ENCODE data around the gene SERPINB1.
"Not testable (repeated sequence)": the region's sequence is repeated elsewhere in the genome, so short reads cannot be mapped to it uniquely, and the experiment has no call there.

Gene SERPINB1

GRCh38 chr6:2865694-2866151 lies 24.1 kb upstream of the SERPINB1 start:
- DNase-seq, result no peak

DNA sequence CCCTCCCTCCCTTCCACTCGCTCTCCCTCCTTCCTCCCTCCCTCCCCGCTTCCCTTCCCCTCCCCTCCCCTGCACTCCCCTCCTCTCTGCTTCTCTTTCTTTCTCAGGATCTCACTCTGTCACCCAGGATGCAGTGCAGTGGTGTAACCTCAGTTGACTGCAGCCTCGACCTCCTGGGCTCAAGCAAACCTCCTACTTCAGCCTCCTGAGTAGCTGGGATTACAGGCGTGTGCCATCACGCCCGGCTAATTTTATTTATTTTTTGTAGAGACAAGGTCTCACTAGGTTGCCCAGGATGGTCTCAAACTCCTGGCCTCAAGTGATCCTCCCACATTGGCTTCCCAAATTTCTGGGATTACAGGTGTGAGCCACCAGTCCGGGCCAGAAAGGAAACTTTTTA lies 23.6 kb upstream of the SERPINB1 start:
- DNase-seq, result no peak

DNA sequence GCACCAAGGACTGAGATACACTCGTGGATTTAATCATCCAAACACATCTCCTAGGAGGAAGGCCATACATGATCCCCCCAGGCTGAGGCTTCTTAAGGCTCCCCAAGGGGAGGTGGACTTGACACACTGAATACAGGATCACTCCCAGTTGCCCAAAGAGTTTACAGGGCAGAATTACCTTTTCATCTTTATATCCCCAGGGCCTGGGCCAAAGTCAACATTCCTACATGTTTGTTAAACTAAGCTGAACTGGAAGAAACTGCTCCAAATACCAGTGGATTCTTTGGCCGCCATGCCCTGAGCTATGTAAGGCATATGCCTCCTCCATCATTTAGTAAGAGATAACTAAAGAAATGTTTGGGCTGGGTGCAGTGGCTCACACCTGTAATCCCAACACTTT lies 22.2 kb upstream of the SERPINB1 start:
- no peak for DNase-seq

GRCh38 chr6:2862712-2863181 lies 21.1 kb upstream of the SERPINB1 start:
- no peak for DNase-seq

DNA sequence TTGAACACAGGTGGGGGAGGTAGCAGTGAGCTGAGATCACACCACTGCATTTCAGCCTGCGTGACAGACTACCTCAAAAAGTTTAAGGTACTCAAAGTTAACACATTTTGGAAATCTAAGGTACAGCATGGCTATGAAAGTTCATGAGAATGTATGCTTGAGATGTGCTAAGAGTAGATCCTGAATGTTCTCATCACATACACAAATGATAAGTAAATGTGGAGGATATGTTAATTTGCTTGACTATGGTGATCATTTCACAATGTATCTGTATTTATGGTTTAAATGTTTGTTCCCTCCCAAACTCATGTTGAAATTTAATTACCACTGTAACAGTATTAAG lies 20.1 kb upstream of the SERPINB1 start:
- DNase-seq, result no peak

- no peak for DNase-seq
Measured at GRCh38 chr6:2861060-2861821, 19.6 kb upstream of the SERPINB1 start.

DNA sequence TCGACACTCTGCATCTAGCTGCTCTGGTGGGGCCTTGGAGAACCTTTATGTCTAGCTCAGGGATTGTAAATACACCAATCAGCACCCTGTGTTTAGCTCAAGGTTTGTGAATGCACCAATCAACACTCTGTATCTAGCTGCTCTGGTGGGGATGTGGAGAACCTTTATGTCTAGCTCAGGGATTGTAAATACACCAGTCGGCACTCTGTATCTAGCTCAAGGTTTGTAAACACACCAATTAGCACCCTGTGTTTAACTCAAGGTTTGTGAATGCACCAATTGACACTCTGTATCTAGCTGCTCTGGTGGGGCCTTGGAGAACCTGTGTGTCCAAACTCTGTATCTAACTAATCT lies 19.0 kb upstream of the SERPINB1 start:
- not testable (repeated sequence) for DNase-seq

GRCh38 chr6:2859798-2860705 lies 18.4 kb upstream of the SERPINB1 start:
- not testable (repeated sequence) for DNase-seq

DNA sequence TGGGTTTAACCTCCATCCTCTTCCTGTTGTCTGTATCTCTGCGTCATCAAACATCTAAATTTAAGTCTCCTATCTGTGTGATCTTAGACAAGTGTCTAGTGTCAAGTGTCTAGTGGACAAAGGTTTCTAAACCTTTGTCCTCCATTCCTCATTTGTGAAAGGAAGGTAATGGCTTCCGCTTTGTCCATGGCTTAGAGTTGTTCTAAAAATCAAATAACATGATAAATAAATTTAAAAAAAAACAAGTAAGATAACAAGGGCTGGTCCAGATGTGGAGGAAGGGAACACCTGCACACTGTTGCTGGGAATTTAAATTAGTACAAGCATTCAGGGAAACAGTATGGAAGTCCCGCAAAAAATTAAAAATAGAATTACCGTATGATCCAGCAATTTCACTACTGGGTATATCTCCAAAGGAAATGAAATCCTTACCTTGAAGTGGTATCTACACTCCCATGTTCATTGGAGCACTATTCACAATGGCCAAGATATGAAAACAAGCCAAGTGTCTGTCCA lies 17.6 kb upstream of the SERPINB1 start:
- no peak for DNase-seq

DNA sequence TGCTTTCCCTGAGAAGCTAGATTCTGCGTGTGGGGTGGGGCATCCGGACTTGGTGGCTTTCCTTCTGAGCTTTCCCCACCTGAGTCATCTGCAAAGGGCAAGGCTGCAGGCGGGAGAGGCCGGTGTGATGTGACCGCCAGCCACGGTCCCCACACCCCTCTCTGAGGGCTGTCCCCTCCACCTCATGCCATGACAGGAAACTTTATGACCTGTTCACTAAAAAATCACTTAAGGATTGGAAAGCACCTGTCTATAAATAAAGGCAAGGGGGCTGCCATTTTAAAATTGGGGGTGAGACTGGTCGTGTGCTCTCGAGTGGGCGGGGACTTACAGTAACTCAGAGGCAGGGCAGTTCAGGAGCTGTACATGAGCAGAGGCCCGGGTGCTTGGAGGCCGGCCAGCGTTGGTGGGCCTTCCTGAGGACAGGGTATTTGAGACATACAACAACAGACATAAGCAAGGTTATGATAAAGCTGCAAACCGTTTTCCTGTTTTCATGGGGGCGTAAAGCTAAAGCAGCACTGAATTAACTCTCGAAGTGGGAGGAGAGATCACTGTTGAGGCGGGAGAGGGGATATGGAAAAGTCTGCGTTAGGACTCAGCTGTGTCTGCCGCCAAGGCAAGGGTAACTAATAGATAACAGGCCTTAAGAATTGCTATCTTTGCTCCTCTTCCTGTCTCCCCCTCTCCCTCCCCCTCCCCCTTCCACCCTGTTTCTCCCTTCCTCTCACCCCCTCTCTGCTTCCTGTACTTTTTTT lies 16.1 kb upstream of the SERPINB1 start:
- no peak for DNase-seq

GRCh38 chr6:2857185-2857579 lies 15.5 kb upstream of the SERPINB1 start:
- DNase-seq, result no peak

- DNase-seq, result no peak
Measured at GRCh38 chr6:2855061-2855519, 13.4 kb upstream of the SERPINB1 start.

- DNase-seq, result no peak
Measured at GRCh38 chr6:2854396-2854982, 12.8 kb upstream of the SERPINB1 start.

GRCh38 chr6:2853769-2854395 lies 12.2 kb upstream of the SERPINB1 start:
- no peak for DNase-seq

- not testable (repeated sequence) for DNase-seq
Measured at GRCh38 chr6:2853378-2853768, 11.7 kb upstream of the SERPINB1 start.

DNA sequence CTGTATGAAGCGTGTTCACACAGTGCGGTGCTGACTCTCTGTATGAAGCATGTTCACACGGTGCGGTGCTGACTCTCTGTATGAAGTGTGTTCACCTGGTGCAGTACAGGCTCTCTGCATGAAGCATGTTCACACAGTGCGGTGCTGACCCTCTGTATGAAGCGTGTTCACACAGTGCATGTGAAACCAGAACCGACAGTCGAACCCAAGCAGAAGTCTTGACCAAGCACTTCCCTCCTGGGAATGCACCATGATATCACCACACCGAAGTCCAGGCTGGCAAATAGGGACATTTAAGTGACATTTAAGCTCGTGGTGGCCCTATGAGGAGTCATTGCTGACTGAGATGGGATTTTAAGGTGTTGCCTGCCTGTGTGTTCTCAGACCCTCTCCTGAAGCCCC lies 11.3 kb upstream of the SERPINB1 start:
- DNase-seq, result no peak

DNA sequence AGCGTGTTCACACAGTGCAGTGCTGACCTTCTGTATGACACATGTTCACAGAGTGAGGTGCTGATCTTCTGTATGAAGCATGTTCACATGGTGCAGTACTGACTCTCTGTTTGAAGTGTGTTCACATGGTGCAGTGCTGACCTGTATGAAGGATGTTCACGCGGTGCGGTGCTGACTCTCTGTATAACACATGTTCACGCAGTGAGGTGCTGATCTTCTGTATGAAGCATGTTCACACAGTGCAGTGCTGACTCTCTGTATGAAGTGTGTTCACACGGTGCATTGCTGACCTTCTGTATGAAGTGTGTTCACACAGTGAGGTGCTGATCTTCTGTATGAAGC lies 10.8 kb upstream of the SERPINB1 start:
- no peak for DNase-seq

DNA sequence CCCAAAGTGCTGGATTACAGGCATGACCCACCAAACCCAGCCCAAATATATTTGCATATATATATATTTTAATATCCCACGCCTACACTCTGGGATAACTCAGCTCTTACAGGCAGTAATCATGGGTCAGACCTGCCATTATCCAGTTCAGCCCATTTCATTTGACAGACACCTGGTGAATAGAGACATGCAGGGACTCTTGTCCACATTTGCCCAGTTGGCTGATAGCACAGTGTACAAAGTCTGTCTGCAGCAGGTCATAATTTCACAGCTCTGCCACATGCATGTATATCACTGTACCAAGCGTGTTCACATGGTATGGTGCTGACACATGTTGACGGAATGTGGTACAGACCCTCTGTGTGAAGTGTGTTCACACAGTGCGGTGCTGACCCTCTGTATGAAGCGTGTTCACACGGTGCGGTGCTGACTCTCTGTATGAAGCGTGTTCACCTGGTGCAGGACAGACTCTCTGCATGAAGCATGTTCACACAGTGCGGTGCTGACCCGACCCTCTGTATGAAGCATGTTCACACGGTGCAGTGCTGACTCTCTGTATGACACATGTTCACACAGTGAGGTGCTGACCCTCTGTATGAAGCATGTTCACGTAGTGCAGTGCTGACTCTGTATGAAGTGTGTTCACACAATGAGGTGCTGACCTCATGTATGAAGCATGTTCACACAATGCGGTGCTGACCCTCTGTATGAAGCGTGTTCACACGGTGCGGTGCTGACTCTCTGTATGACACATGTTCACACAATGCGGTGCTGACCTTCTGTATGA lies 10.3 kb upstream of the SERPINB1 start:
- no peak for DNase-seq

GRCh38 chr6:2850538-2851113 lies 9.0 kb upstream of the SERPINB1 start:
- no peak for DNase-seq

DNA sequence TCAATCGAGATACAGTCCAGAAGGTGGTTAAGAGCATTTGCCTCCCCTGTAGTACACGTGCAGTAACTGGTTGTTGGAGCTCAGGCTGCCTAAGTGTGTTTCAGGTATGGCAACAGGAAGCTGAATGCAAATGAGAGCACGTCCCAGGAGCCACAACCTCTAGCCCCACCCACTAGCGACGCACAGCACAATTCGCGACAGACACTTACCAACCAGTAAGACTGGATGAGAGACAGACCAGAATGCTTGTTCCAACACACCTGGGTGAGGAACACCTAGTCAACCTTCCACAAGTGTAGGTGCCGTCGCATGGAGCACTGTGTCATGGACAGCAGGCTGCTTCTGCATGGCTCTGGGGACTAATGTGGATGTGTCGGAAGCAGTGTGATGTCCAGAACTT lies 7.2 kb upstream of the SERPINB1 start:
- DNase-seq, result no peak

GRCh38 chr6:2845880-2846208 lies 4.2 kb upstream of the SERPINB1 start:
- DNase-seq, result no peak
